K562 (cell line): ENCODE results near the gene RPL21. TPM values are rescaled to one million over a fixed set of nuclear protein-coding genes. Genes with fewer than 3 reads are reported as not detected.

ENCODE experiments used
- ATAC-seq: fragments of 200-7000 bp; cut with Tn5 transposase; 3 replicates; pipeline ENCODE4 v1.9.1; 2020; ENCODE audit warnings: moderate library complexity
- BruUV-seq: library from RNA; stranded (reverse); fragments of 400-500 nt; replicated peaks from 2 replicates; lab custom pipeline; 2021; lab: Mats Ljungman, UMichigan
- CTCF ChIA-PET: fragments of 300-600 bp; formaldehyde crosslinking; extraction: SDS; loops from one replicate; lab custom pipeline; 2021; ENCODE audit warnings: low intra/inter-chr PET ratio; lab: Yijun Ruan, JAX
- POLR2A ChIA-PET: fragments of 300-600, 350-650 bp; sonication (Branson Sonifier 250); formaldehyde crosslinking; extraction: SDS; loops from one replicate; lab custom pipeline; 2021; ENCODE audit warnings: antibody characterized with exemption, inconsistent platforms; lab: Yijun Ruan, JAX
- DNase-seq, 4 experiments: peaks; one replicate each; pipeline versions ENCODE4 v3.0.0 to v3.0.0-alpha.2; 2011 to 2018; ENCODE audit warnings: low spot score in 3 of 4, mixed read lengths in 3 of 4; ENCODE audit errors: extremely low read depth in 1 of 4
- FAIRE-seq: peaks from 2 replicates; lab custom pipeline; 2011; peaks lifted over from hg19 to GRCh38; lab: Jason Lieb, UNC
- H2AFZ ChIP-seq: 2 replicates; pipeline ENCODE4 v1.6.0; 2011; ENCODE audit warnings: low read depth, low read length, control low read depth, inconsistent platforms
- H3K27ac ChIP-seq: fragments of 200-600 bp; 3 replicates; pipeline ENCODE4 v1.8.0; 2011; ENCODE audit warnings: low read depth, mild to moderate bottlenecking, control low read depth, inconsistent platforms, low read length, moderate library complexity, mixed read lengths; ENCODE audit errors: extremely low read depth
- H3K27me3 ChIP-seq, 2 experiments: fragments of 300-600 bp in 1 of 2; 2 replicates in 1 of 2; 3 replicates in 1 of 2; pipeline versions ENCODE4 v1.6.0 to v1.8.0; 2011; ENCODE audit warnings: inconsistent platforms in 2 of 2, low read length in 2 of 2, mild to moderate bottlenecking in 1 of 2, mixed read lengths in 1 of 2, moderate library complexity in 1 of 2; ENCODE audit not compliant: control insufficient read depth in 2 of 2, insufficient read depth in 2 of 2
- H3K36me3 ChIP-seq: fragments of 300-600 bp; 3 replicates; pipeline ENCODE4 v1.8.0; 2011; ENCODE audit warnings: mild to moderate bottlenecking, low read length, inconsistent platforms; ENCODE audit not compliant: control insufficient read depth, insufficient read depth
- H3K4me1 ChIP-seq, 2 experiments: fragments of 200-600 bp in 1 of 2; replicated peaks in 1 of 2; 2 replicates in 1 of 2; 3 replicates in 1 of 2; pipeline versions ENCODE4 v1.5.1 to v1.8.0; 2011; ENCODE audit warnings: inconsistent platforms in 2 of 2, low read length in 2 of 2, mild to moderate bottlenecking in 1 of 2, mixed read lengths in 1 of 2, moderate library complexity in 1 of 2; ENCODE audit not compliant: control insufficient read depth in 2 of 2, insufficient read depth in 2 of 2
- H3K4me2 ChIP-seq: 2 replicates; pipeline ENCODE4 v1.6.1; 2011; ENCODE audit warnings: low read length, control low read depth, inconsistent platforms, mixed read lengths; ENCODE audit not compliant: insufficient read depth
- H3K4me3 ChIP-seq: fragments of 200-600 bp; sonication (generic), shearing (Covaris generic); 2 replicates; pipeline ENCODE4 v1.5.1; 2016; ENCODE audit warnings: control low read depth, inconsistent platforms
- H3K79me2 ChIP-seq: fragments of 200-600 bp; 3 replicates; pipeline ENCODE4 v1.8.0; 2011; ENCODE audit warnings: low read length, inconsistent platforms; ENCODE audit not compliant: control insufficient read depth, insufficient read depth
- H3K9ac ChIP-seq, 2 experiments: 2 replicates each; pipeline versions ENCODE4 v1.6.0 to v1.6.1; 2011; ENCODE audit warnings: low read depth in 2 of 2, low read length in 2 of 2, control low read depth in 1 of 2, inconsistent platforms in 1 of 2, mild to moderate bottlenecking in 1 of 2, mixed read lengths in 1 of 2; ENCODE audit not compliant: insufficient read depth in 1 of 2
- H3K9me1 ChIP-seq: one replicate; pipeline ENCODE4 v1.6.0; 2011; ENCODE audit warnings: inconsistent platforms, mild to moderate bottlenecking, low read length, moderate library complexity; ENCODE audit not compliant: control insufficient read depth, insufficient read depth
- H3K9me3 ChIP-seq: replicated peaks from 2 replicates; pipeline ENCODE4 v1.5.1; 2011; ENCODE audit warnings: low read depth, low read length, inconsistent platforms; ENCODE audit not compliant: control insufficient read depth, insufficient read depth
- H4K20me1 ChIP-seq: replicated peaks from 2 replicates; pipeline ENCODE4 v1.6.1; 2011; ENCODE audit warnings: low read length, inconsistent platforms, mixed read lengths; ENCODE audit not compliant: control insufficient read depth, insufficient read depth
- CBFB ChIP-seq: sonication (generic); formaldehyde crosslinking; IDR thresholded peaks from 2 replicates; pipeline ENCODE4 v1.4.0; 2020; ENCODE audit warnings: mild to moderate bottlenecking, missing genetic modification reagents
- JUN ChIP-seq, 2 experiments: sonication (generic) in 1 of 2; formaldehyde crosslinking in 1 of 2; IDR thresholded peaks; 2 replicates each; pipeline versions ENCODE4 v1.6.1 to v1.8.0; 2012 to 2022; ENCODE audit warnings: borderline replicate concordance in 2 of 2, mild to moderate bottlenecking in 2 of 2, improper control_type of control experiment in 1 of 2, low read depth in 1 of 2, low read length in 1 of 2, missing genetic modification reagents in 1 of 2
- MED1 ChIP-seq: sonication (generic); formaldehyde crosslinking; IDR thresholded peaks from 2 replicates; pipeline ENCODE4 v1.8.1; 2023; ENCODE audit warnings: missing genetic modification reagents, borderline replicate concordance
- RCOR1 ChIP-seq, 2 experiments: IDR thresholded peaks; 2 replicates each; pipeline ENCODE4 v1.6.1; 2012; ENCODE audit warnings: low read depth in 2 of 2, low read length in 2 of 2, borderline replicate concordance in 1 of 2, improper control_type of control experiment in 1 of 2
- XRCC3 ChIP-seq: fragments of 450-650 bp; IDR thresholded peaks from 2 replicates; pipeline ENCODE4 v1.6.1; 2017; ENCODE audit warnings: mild to moderate bottlenecking, moderate library complexity
- WGBS: fragments of 100-300 bp; shearing (Covaris generic); methylation state at CpG from one replicate; pipeline ENCODE4 v1.1.6; 2016; ENCODE audit warnings: low coverage, mixed read lengths; ENCODE audit not compliant: insufficient coverage; ENCODE audit errors: missing lambda C conversion rate; 5-methylcytosine and 5-hydroxymethylcytosine counted together
- in situ Hi-C: fragments of 300-500 bp; cut with MboI; formaldehyde crosslinking; loops from 4 replicates; pipeline ENCODE4 v1.15.0; 2018; ENCODE audit warnings: inconsistent platforms, mixed read lengths
- intact Hi-C: fragments of 100-400 bp; cut with micrococcal nuclease; formaldehyde crosslinking; loops from 2 replicates; pipeline ENCODE4 v1.14.2; 2022
- polyA plus RNA-seq, 8 experiments: library from polyadenylated mRNA; depleted of rRNA in 4 of 8; stranded (reverse) in 5 of 8; unstranded in 3 of 8; fragments of >200 nt; fragmentation: Nextera tagmentation in 2 of 8; fragmentation: Illumina TruSeq in 1 of 8; extraction: Ambion mirVana in 2 of 8; extraction: Trizol in 1 of 8; gene quantifications; 2 replicates each; pipeline versions ENCODE4 v1.2.1 to v1.2.3, GENCODE V29; 2011 to 2014; ENCODE audit warnings: inconsistent platforms in 1 of 8, missing spikeins in 1 of 8
- total RNA-seq, 7 experiments: library from RNA; depleted of rRNA in 6 of 7; stranded (reverse); fragments of >200 nt in 6 of 7; fragmentation: Illumina TruSeq in 2 of 7; extraction: Trizol in 2 of 7; gene quantifications; 2 replicates each; pipeline versions ENCODE4 v1.2.1 to v1.2.3, GENCODE V29; 2011 to 2021; ENCODE audit warnings: low replicate concordance in 1 of 7
- TF ChIP-seq, protein P1 (sequence below): sonication (generic); formaldehyde crosslinking; IDR thresholded peaks from 2 replicates; pipeline ENCODE4 v1.8.1; 2023; ENCODE audit warnings: mild to moderate bottlenecking, missing genetic modification reagents, moderate library complexity
- TF ChIP-seq, protein P2 (sequence below): fragments of 450-650 bp; formaldehyde crosslinking; IDR thresholded peaks from 2 replicates; pipeline ENCODE4 v1.4.0; 2020; ENCODE audit warnings: mild to moderate bottlenecking, moderate library complexity
- TF ChIP-seq, protein P3 (sequence below): IDR thresholded peaks from 3 replicates; pipeline ENCODE4 v1.6.1; 2011; ENCODE audit warnings: borderline replicate concordance, mild to moderate bottlenecking; ENCODE audit not compliant: insufficient read length, insufficient read depth

The RPL21 gene
- total and polyA plus RNA-seq, 9 of the 15 experiments (the other 6 are each of a cell fraction or from before 2014, with no cell fraction given), result 622 to 4,203 (median 1,676) TPM

DNA sequence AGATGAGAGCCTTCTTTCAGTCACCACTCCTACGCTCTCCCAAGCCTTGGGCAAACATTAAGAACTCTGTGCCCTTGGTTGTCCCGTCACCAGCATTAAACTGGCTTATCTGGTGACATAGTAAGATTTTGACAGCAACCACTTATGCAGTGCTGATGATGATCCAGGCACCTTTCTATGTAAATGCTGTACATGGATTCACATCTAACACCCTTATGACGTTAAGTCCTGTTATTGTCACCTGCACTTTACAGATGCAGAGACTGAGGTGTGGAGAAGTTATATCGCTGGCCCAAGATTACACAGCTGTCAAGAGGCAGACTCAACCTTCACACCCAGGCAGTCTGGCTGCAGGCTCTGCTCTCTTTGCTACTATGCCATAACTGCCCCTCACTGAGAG is 44.3 kb downstream of the RPL21 start (continued):
- TF ChIP-seq JUN (IDR thresholded peaks at IDR 0.05; ENCODE audit: borderline replicate concordance, low read depth, low read length) (no peak), JUN (CRISPR knock-in tag; IDR thresholded peaks at IDR 0.05; ENCODE audit: borderline replicate concordance) (no peak), MED1 (CRISPR knock-in tag) (no peak)
- TF ChIP-seq, protein P1, sequence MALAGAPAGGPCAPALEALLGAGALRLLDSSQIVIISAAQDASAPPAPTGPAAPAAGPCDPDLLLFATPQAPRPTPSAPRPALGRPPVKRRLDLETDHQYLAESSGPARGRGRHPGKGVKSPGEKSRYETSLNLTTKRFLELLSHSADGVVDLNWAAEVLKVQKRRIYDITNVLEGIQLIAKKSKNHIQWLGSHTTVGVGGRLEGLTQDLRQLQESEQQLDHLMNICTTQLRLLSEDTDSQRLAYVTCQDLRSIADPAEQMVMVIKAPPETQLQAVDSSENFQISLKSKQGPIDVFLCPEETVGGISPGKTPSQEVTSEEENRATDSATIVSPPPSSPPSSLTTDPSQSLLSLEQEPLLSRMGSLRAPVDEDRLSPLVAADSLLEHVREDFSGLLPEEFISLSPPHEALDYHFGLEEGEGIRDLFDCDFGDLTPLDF (CRISPR knock-in tag), result no peak
- TF ChIP-seq, protein P2, sequence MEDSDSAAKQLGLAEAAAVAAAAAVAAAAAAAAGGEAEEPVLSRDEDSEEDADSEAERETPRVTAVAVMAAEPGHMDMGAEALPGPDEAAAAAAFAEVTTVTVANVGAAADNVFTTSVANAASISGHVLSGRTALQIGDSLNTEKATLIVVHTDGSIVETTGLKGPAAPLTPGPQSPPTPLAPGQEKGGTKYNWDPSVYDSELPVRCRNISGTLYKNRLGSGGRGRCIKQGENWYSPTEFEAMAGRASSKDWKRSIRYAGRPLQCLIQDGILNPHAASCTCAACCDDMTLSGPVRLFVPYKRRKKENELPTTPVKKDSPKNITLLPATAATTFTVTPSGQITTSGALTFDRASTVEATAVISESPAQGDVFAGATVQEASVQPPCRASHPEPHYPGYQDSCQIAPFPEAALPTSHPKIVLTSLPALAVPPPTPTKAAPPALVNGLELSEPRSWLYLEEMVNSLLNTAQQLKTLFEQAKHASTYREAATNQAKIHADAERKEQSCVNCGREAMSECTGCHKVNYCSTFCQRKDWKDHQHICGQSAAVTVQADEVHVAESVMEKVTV (CRISPR knock-in tag), result no peak

DNA sequence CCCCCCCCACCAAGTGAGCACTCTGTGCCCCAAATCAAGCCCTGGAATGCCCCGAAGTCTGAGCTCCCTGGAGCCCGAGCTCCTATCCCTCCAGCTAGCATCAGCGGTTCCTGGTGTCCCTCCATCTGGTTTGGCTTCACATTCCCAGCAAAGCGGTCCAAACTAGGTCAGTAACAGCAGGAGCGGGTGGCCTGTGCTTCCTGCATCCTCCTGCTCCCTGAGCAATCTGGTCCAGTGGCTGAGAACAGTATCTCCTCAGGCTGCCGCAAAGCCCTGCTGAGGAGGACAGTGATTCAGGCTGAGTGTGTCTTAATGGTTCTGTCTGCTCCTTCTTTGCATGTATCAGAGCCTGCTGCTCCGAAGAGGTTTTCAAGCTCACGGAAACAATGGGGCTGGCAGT is 45.1 kb downstream of the RPL21 start:
- Histone ChIP-seq H3K4me1 (no peaks in the 10 kb centered on the region), H3K9ac (no peak overlapping the region), H3K9me3 (no peaks in the 10 kb centered on the region; the same call in 1 of the 2 replicates), H2AFZ (no peak overlapping the region), H3K4me2 (no peak overlapping the region), H3K9me1 (no peaks in the 10 kb centered on the region), H3K27me3 (peaks cover 15 to 34% of the 10 kb centered on the region in 2 experiments; a peak in 3 of 5 replicates), H4K20me1 (no peaks in the 10 kb centered on the region), H3K36me3 (no peaks in the 10 kb centered on the region), H3K79me2 (no peaks in the 10 kb centered on the region), H3K4me3 (no peak overlapping the region), H3K27ac (no peak overlapping the region)
- ChIA-PET CTCF (no interaction called here), POLR2A (no interaction called here)
- BruUV-seq, result no TSS peak
- FAIRE-seq, result no peak
- DNase-seq, result no peak
- in situ Hi-C loops (no loop called here), intact Hi-C loops (no loop called here)
- no peak for ATAC-seq
- WGBS, result 2% methylated on average over 8 of the region's 8 CpGs
- TF ChIP-seq, protein P3, sequence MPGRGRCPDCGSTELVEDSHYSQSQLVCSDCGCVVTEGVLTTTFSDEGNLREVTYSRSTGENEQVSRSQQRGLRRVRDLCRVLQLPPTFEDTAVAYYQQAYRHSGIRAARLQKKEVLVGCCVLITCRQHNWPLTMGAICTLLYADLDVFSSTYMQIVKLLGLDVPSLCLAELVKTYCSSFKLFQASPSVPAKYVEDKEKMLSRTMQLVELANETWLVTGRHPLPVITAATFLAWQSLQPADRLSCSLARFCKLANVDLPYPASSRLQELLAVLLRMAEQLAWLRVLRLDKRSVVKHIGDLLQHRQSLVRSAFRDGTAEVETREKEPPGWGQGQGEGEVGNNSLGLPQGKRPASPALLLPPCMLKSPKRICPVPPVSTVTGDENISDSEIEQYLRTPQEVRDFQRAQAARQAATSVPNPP, result no peak
- TF ChIP-seq CBFB (CRISPR knock-in tag) (no peak), XRCC3 (no peak), RCOR1 (IDR thresholded peaks at IDR 0.05; ENCODE audit: borderline replicate concordance in 1 of 2, low read depth in 2 of 2, low read length in 2 of 2) (no peak)
